Umbilical cord (tissue), 2 donors: ENCODE data around the gene FAS. TPM values are rescaled to one million over a fixed set of nuclear protein-coding genes. Genes with fewer than 3 reads are reported as not detected.

Source experiments
- DNase-seq: peaks from one replicate; pipeline ENCODE4 v3.0.0-alpha.2; 2015; ENCODE audit warnings: low spot score
- total RNA-seq: library from RNA; depleted of rRNA; stranded (reverse); fragments of >200 nt; gene quantifications from one replicate; pipeline ENCODE4 v1.2.3, GENCODE V29; 2014; ENCODE audit warnings: low replicate concordance; ENCODE audit not compliant: insufficient read depth

Gene FAS
- total RNA-seq: 108 TPM

- DNase-seq: peak; percentile 75
These were observed at the start of gene FAS for GRCh38 chr10:88990384-88991160. FAS (plus strand) TSS chr10:88990798; CDS start chr10:88990877, 79 bp downstream.

- DNase-seq: no peak
These were observed 49.6 kb upstream of the FAS start for GRCh38 chr10:88941026-88941425.

DNA sequence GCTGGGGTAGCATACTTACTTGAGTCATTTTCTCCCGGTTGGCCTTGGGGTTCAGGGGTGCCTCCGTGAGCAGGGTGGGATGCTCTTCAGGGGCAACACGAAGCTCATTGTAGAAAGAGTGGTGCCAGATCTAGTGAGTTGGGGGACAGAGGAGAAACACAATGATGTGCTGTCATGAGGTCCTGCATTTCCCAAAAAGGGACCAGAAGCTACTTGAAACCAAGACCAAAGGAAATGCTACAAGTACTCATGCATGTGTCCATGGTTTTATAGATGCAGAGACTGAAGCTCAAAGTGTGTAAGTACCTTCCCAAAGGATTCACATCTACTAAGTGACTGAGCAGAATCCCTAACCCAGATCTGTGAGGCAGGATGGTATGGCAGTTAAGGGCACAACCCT, 46.8 kb upstream of the FAS start:
- no peak for DNase-seq

DNA sequence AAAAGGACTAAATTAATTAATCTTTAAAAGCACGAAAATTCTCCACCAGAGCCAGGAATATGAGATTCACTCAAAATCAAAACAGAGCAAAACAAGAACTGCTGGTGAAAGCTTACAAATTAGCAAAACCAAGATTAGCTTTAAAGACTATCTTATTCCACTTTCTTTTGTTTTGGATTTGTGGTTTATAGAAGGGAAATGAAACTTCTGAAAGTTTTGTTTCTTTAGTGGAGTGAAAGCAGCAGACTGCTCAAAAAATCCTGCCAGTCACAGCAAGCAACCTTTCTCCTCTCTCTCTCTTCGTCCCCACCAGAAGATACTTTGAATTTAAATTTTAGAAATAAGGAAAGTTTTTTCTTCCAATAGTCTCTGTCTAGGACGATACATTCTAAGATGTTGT, 45.8 kb upstream of the FAS start:
- no peak for DNase-seq

DNA sequence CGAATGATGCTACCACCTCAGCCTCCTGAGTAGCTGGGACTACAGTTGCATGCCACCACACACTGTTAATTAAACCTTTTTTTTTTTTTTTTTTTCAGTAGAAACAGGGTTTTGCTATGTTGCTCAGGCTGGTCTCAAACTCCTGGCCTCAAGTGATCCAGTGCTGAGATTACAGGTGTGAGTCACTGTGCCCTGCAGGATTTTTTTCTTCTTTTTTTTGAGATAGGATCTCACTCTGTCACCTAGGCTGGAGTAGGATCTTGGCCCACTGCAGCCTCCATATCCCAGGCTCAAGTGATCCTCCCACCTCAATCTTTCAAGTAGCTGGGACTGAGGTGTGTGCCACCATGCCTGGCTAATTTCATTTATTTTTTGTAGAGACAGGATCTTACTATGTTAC, 44.4 kb upstream of the FAS start:
- DNase-seq: no peak

GRCh38 chr10:88946965-88947590, 43.5 kb upstream of the FAS start:
- no peak for DNase-seq

- no peak for DNase-seq
These were observed 41.5 kb upstream of the FAS start for GRCh38 chr10:88949051-88949450.

- peak; percentile 87 for DNase-seq
These were observed 40.4 kb upstream of the FAS start for GRCh38 chr10:88949912-88950837.

DNA sequence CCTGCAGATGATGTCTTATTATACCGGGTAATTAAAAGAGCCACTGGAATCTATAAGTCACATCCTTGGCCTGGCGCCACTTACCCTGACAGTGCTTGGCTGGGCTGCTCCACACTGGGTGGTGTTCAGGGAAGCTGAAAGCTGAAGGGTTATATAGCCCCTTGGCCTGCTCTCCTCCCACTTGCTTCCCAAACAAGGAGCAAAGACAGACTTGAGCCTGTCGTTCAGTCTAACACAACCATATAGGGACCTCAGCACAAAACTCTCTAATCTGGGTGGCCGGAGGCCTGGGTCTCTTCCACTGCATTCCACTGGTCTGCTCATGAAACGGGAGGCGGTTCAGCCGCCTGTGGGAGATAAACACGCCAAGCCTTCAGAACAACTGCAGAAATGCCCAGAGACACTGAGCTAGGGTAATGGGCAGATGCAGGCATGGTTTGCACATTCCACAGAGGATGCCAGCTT, 37.9 kb upstream of the FAS start, which contains the start of gene ACTA2:
TSS of gene ACTA2 (minus strand) at position 127 of the 465 bp plus-strand sequence. CDS start 3,843 bp downstream, outside the sequence.
- peak; percentile 96 for DNase-seq

GRCh38 chr10:88953662-88954061, 36.9 kb upstream of the FAS start:
- DNase-seq: no peak

- DNase-seq: no peak
These were observed 36.0 kb upstream of the FAS start for GRCh38 chr10:88954458-88955083.

GRCh38 chr10:88957381-88957780, 33.2 kb upstream of the FAS start:
- no peak for DNase-seq

- no peak for DNase-seq
These were observed 31.9 kb upstream of the FAS start for GRCh38 chr10:88958721-88959120.

GRCh38 chr10:88960802-88961201, 29.8 kb upstream of the FAS start:
- DNase-seq: no peak

DNA sequence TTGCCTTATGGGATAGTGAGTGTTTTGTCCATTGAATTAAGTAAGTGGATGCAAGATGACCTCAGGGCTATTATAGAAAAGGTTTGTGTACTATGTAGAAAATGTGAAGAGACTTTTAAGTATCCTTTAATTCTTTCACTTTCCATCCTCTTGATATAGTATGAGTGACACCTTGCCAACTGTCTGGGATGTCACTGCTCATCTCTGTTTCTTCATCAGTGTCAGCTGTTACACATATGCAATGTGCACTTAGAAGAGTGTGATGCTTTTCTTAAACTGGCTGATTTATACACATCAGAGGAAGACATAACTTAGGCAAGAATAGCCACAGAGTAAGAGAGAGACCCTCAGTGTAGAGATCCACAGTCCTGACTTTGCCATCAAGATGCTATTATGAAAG, 29.3 kb upstream of the FAS start:
- DNase-seq: no peak

DNA sequence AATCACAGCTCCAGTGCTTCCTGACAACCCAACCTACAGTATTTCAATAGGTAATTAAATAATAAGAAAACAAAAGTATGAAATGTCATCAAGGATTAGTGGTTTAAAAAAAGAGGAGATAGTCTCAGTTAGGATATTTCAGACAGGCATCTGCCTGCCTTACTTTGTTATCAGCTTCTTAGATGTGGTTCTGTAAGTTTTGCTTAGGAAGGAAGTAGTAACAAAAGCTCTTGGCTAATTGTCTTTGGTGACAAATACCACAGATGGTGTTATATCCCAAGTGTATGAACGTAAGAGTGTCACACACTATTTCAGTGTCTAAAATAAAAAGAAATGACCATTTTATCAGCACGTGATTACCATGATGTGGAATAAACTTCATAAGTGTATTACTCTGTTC, 28.3 kb upstream of the FAS start:
- no peak for DNase-seq

DNA sequence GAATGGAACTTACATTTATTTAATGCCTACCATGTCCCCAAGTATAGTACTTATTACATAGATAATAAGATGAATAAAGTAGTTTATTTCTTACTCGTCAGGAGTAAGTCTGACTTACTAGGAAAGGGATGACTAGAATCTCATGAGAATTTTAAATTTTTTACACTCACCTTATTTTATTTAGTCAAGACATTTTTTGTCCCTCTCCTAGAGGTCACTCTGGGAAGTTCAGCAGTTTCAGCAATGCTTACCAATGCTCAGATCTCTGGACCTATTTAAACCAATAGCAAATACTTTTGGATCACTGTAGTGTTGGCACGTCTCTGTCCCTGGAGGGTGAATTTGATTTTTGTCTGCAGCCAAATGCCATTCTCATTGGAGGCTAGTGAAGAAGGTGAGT, 27.3 kb upstream of the FAS start:
- no peak for DNase-seq

DNA sequence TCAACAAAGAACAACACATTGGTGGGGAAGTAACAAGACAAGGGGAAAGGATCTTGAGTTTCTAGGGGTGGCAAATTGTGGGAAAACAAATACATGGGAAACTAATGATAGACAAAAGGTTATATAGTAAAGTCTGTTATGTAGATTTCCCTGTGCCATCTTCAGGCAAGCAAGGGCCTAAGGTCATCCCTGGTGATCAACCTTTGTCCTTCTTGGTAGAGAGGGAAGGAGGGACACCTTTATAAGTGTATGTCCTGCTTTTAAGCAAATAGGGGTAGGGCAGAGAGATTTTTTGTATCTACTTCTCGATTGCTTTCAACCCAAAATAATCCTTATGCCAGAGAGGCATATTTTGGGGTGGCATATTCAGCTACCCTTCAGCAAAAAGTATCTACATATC, 26.2 kb upstream of the FAS start:
- DNase-seq: no peak

- peak; percentile 91 for DNase-seq
These were observed 25.7 kb upstream of the FAS start for GRCh38 chr10:88964869-88965415.

DNA sequence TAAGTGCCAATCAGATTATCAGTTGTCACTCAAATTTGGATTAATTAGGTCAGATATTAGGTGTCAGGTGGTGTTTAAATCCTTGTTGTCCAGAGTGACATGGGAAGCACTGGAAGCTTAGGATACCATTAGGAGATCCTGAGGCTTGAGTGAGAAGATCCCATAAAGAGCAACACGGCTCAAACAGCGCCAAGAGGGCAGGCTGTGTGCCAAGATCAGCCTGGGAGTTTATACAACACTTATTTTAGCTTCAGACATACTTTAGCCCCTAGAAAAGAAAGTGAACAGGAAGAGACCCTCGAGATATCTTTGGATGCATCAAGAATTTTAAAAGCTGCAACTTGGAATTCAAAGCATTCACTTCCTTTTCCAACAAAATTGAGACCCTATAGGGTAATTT, 23.8 kb upstream of the FAS start:
- DNase-seq: peak; percentile 68

DNA sequence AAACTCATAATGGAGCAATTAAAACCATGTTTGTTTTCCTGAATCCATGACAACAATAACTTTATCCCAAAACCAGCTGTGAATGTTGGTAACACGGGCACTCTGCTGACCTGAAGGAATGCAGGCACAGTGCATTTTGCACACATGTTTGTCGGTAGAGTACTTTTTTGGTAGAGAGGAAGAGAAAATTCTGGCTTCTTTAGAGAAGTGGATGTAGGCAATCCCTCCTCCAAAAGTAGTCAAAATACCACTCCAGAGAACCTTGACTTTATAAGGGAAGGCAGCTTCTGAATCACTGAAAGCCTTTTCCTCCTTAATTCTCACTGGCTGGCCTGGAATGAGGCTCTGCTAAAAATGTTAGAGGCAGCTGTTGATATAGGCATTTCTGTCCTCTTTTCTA, 22.2 kb upstream of the FAS start:
- DNase-seq: peak; percentile 88
